Spleen (tissue), 7 donors: ENCODE measurements around the gene MED12.

Source experiments
- POLR2A ChIP-seq, 3 donors: fragments of 450-650 bp; IDR thresholded peaks; one replicate each; pipeline ENCODE4 v1.5.1; 2017; ENCODE audit warnings: antibody characterized with exemption in 3 of 3, mild to moderate bottlenecking in 1 of 3
- POLR2AphosphoS5 ChIP-seq, 3 donors: sonication (generic); formaldehyde crosslinking; IDR thresholded peaks; one replicate each; pipeline ENCODE4 v1.5.1; 2017; ENCODE audit warnings: antibody characterized with exemption in 3 of 3
- TF ChIP-seq, protein P1 (sequence below), 11 experiments: fragments of 200-600 bp in 7 of 11; fragments of 450-650 bp in 4 of 11; sonication (generic) in 4 of 11; IDR thresholded peaks in 8 of 11; conservative IDR thresholded peaks in 3 of 11; 1 replicate in 7 of 11; 2 replicates in 4 of 11; pipeline versions ENCODE4 v1.4.0 to v1.8.0; 2016 to 2021; ENCODE audit warnings: antibody characterized with exemption in 11 of 11, inconsistent platforms in 4 of 11, mild to moderate bottlenecking in 1 of 11
- donor health status: DM: no; HTN: no; CAD: no; lungs with moderate emphysema.
- donor health status: DM: no; HTN: no; CAD: no.
- donor health status: DM: no; HTN: no; CAD: no.

DNA sequence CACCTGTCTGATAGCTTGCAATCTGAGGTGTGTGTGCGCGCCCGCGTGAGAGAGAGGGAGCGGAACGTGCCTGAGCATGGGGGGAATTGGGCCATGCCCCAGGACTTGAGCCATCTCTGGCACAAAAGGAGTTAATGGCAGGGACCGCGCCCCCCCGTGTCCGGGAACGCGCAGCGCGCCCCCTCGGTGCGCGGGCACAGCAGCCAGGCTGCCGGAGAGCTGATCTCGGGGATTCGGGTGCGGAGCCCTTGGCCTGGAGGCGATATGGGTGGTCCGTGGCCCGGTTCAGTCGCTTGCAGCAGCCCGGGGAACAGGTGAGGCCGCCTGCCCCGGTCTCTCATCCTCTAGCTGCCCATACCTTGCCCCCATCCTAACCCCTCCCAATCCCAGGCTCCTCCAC, 26.3 kb downstream of the MED12 start, which contains the start of gene NLGN3:
- TF ChIP-seq POLR2A (IDR thresholded peaks at IDR 0.05): no peak
- TF ChIP-seq, protein P1, sequence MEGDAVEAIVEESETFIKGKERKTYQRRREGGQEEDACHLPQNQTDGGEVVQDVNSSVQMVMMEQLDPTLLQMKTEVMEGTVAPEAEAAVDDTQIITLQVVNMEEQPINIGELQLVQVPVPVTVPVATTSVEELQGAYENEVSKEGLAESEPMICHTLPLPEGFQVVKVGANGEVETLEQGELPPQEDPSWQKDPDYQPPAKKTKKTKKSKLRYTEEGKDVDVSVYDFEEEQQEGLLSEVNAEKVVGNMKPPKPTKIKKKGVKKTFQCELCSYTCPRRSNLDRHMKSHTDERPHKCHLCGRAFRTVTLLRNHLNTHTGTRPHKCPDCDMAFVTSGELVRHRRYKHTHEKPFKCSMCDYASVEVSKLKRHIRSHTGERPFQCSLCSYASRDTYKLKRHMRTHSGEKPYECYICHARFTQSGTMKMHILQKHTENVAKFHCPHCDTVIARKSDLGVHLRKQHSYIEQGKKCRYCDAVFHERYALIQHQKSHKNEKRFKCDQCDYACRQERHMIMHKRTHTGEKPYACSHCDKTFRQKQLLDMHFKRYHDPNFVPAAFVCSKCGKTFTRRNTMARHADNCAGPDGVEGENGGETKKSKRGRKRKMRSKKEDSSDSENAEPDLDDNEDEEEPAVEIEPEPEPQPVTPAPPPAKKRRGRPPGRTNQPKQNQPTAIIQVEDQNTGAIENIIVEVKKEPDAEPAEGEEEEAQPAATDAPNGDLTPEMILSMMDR (IDR thresholded peaks at IDR 0.05 in 8 of 11, conservative IDR thresholded peaks at IDR 0.05 in 3 of 11): no peak
- peak in 2 of 3 donors; percentile 72 to 78 for TF ChIP-seq POLR2AphosphoS5 (IDR thresholded peaks at IDR 0.05)
